Measurements from ENCODE around the gene ZNF532.
"Not testable (repeated sequence)": the region's sequence is repeated elsewhere in the genome, so short reads cannot be mapped to it uniquely, and the experiment has no call there.

ZNF532 gene

GRCh38 chr18:58864146-58865032 is at the start of gene ZNF532:
Gene ZNF532, plus strand, starts transcription at chr18:58864877. CDS start in a region left out here.
- Mint-ChIP-seq H3K4me1 (ENCODE audit: low read depth) (peaks cover 25% of the 10 kb centered on the region), H3K27me3 (peaks cover 43% of the 10 kb centered on the region), H3K9me3 (no peaks in the 10 kb centered on the region), H3K4me3 (peak within 1 kb of the TSS; percentile 54), H3K36me3 (ENCODE audit: low read depth) (peaks cover 24% of the 10 kb centered on the region), H3K27ac (peak within 1 kb of the TSS; percentile 74)
- intact Hi-C loops (cut with micrococcal nuclease), result no loop called here

- no peak overlapping the region for H3K4me3 Mint-ChIP-seq
- peaks cover 12% of the 10 kb centered on the region for H3K27me3 Mint-ChIP-seq
- peaks cover 7% of the 10 kb centered on the region for H3K9me3 Mint-ChIP-seq
- H3K36me3 Mint-ChIP-seq (ENCODE audit: low read depth), result no peaks in the 10 kb centered on the region
- H3K4me1 Mint-ChIP-seq (ENCODE audit: low read depth), result no peaks in the 10 kb centered on the region
- no peak overlapping the region for H3K27ac Mint-ChIP-seq
- intact Hi-C loops (cut with micrococcal nuclease), result no loop called here
Measured at GRCh38 chr18:58819051-58819450, 45.6 kb upstream of the ZNF532 start.

- intact Hi-C loops (cut with micrococcal nuclease), result no loop called here
- H3K4me1 Mint-ChIP-seq (ENCODE audit: low read depth), result no peaks in the 10 kb centered on the region
- H3K9me3 Mint-ChIP-seq, result no peaks in the 10 kb centered on the region
- no peaks in the 10 kb centered on the region for H3K36me3 Mint-ChIP-seq (ENCODE audit: low read depth)
- H3K4me3 Mint-ChIP-seq, result no peak overlapping the region
- H3K27ac Mint-ChIP-seq, result no peak overlapping the region
- peaks cover 9% of the 10 kb centered on the region for H3K27me3 Mint-ChIP-seq
Measured at GRCh38 chr18:58820251-58820650, 44.4 kb upstream of the ZNF532 start.

- H3K4me3 Mint-ChIP-seq, result no peak overlapping the region
- H3K9me3 Mint-ChIP-seq, result no peaks in the 10 kb centered on the region
- H3K4me1 Mint-ChIP-seq (ENCODE audit: low read depth), result no peaks in the 10 kb centered on the region
- intact Hi-C loops (cut with micrococcal nuclease), result no loop called here
- H3K27ac Mint-ChIP-seq, result no peak overlapping the region
- H3K36me3 Mint-ChIP-seq (ENCODE audit: low read depth), result no peaks in the 10 kb centered on the region
- peaks cover 10% of the 10 kb centered on the region for H3K27me3 Mint-ChIP-seq
Measured at GRCh38 chr18:58822944-58823343, 41.7 kb upstream of the ZNF532 start.

- Mint-ChIP-seq H3K36me3 (ENCODE audit: low read depth) (no peaks in the 10 kb centered on the region), H3K27ac (no peak overlapping the region), H3K4me1 (ENCODE audit: low read depth) (no peaks in the 10 kb centered on the region), H3K9me3 (no peaks in the 10 kb centered on the region), H3K27me3 (peaks cover 10% of the 10 kb centered on the region), H3K4me3 (no peak overlapping the region)
- intact Hi-C loops (cut with micrococcal nuclease), result no loop called here
Measured at GRCh38 chr18:58823412-58823811, 41.3 kb upstream of the ZNF532 start.

- H3K4me3 Mint-ChIP-seq; intact Hi-C loops (cut with micrococcal nuclease); H3K27ac Mint-ChIP-seq; H3K27me3 Mint-ChIP-seq; H3K4me1 Mint-ChIP-seq (ENCODE audit: low read depth); H3K9me3 Mint-ChIP-seq; H3K36me3 Mint-ChIP-seq (ENCODE audit: low read depth): not testable (repeated sequence)
Measured at GRCh38 chr18:58826926-58827325, 37.8 kb upstream of the ZNF532 start.

- Mint-ChIP-seq H3K36me3 (ENCODE audit: low read depth) (no peaks in the 10 kb centered on the region), H3K4me1 (ENCODE audit: low read depth) (no peaks in the 10 kb centered on the region), H3K9me3 (no peaks in the 10 kb centered on the region), H3K27ac (no peak overlapping the region), H3K27me3 (peaks cover 7% of the 10 kb centered on the region), H3K4me3 (no peak overlapping the region)
- intact Hi-C loops (cut with micrococcal nuclease), result no loop called here
Measured at GRCh38 chr18:58827428-58827827, 37.2 kb upstream of the ZNF532 start.

- no peaks in the 10 kb centered on the region for H3K36me3 Mint-ChIP-seq (ENCODE audit: low read depth)
- no peaks in the 10 kb centered on the region for H3K4me1 Mint-ChIP-seq (ENCODE audit: low read depth)
- no peak overlapping the region for H3K27ac Mint-ChIP-seq
- H3K4me3 Mint-ChIP-seq, result no peak overlapping the region
- peaks cover 3% of the 10 kb centered on the region for H3K27me3 Mint-ChIP-seq
- intact Hi-C loops (cut with micrococcal nuclease), result no loop called here
- no peaks in the 10 kb centered on the region for H3K9me3 Mint-ChIP-seq
Measured at GRCh38 chr18:58827886-58828285, 36.8 kb upstream of the ZNF532 start.

- H3K4me3 Mint-ChIP-seq, result no peak overlapping the region
- peaks cover 3% of the 10 kb centered on the region for H3K27me3 Mint-ChIP-seq
- intact Hi-C loops (cut with micrococcal nuclease), result no loop called here
- no peak overlapping the region for H3K27ac Mint-ChIP-seq
- no peaks in the 10 kb centered on the region for H3K36me3 Mint-ChIP-seq (ENCODE audit: low read depth)
- no peaks in the 10 kb centered on the region for H3K4me1 Mint-ChIP-seq (ENCODE audit: low read depth)
- H3K9me3 Mint-ChIP-seq, result no peaks in the 10 kb centered on the region
Measured at GRCh38 chr18:58828399-58829121, 36.1 kb upstream of the ZNF532 start.

GRCh38 chr18:58829263-58829662 is 35.4 kb upstream of the ZNF532 start:
- H3K27me3 Mint-ChIP-seq, result peaks cover 3% of the 10 kb centered on the region
- H3K4me1 Mint-ChIP-seq (ENCODE audit: low read depth), result no peaks in the 10 kb centered on the region
- no peak overlapping the region for H3K4me3 Mint-ChIP-seq
- H3K27ac Mint-ChIP-seq, result no peak overlapping the region
- no peaks in the 10 kb centered on the region for H3K9me3 Mint-ChIP-seq
- intact Hi-C loops (cut with micrococcal nuclease), result no loop called here
- no peaks in the 10 kb centered on the region for H3K36me3 Mint-ChIP-seq (ENCODE audit: low read depth)

GRCh38 chr18:58829886-58830285 is 34.8 kb upstream of the ZNF532 start:
- H3K36me3 Mint-ChIP-seq (ENCODE audit: low read depth); H3K27ac Mint-ChIP-seq; intact Hi-C loops (cut with micrococcal nuclease); H3K4me1 Mint-ChIP-seq (ENCODE audit: low read depth); H3K4me3 Mint-ChIP-seq; H3K27me3 Mint-ChIP-seq; H3K9me3 Mint-ChIP-seq: not testable (repeated sequence)

GRCh38 chr18:58831606-58832005 is 33.1 kb upstream of the ZNF532 start:
- H3K27ac Mint-ChIP-seq, result no peak overlapping the region
- H3K4me1 Mint-ChIP-seq (ENCODE audit: low read depth), result no peaks in the 10 kb centered on the region
- intact Hi-C loops (cut with micrococcal nuclease), result no loop called here
- H3K27me3 Mint-ChIP-seq, result peaks cover 2% of the 10 kb centered on the region
- H3K4me3 Mint-ChIP-seq, result no peak overlapping the region
- no peaks in the 10 kb centered on the region for H3K36me3 Mint-ChIP-seq (ENCODE audit: low read depth)
- H3K9me3 Mint-ChIP-seq, result no peaks in the 10 kb centered on the region

- no peak overlapping the region for H3K27ac Mint-ChIP-seq
- no peaks in the 10 kb centered on the region for H3K36me3 Mint-ChIP-seq (ENCODE audit: low read depth)
- H3K4me3 Mint-ChIP-seq, result no peak overlapping the region
- no peaks in the 10 kb centered on the region for H3K9me3 Mint-ChIP-seq
- peaks cover 2% of the 10 kb centered on the region for H3K27me3 Mint-ChIP-seq
- H3K4me1 Mint-ChIP-seq (ENCODE audit: low read depth), result no peaks in the 10 kb centered on the region
- intact Hi-C loops (cut with micrococcal nuclease), result no loop called here
Measured at GRCh38 chr18:58838165-58838860, 26.4 kb upstream of the ZNF532 start.

- H3K4me3 Mint-ChIP-seq, result no peak overlapping the region
- H3K9me3 Mint-ChIP-seq, result no peaks in the 10 kb centered on the region
- no peaks in the 10 kb centered on the region for H3K4me1 Mint-ChIP-seq (ENCODE audit: low read depth)
- intact Hi-C loops (cut with micrococcal nuclease), result no loop called here
- no peak overlapping the region for H3K27ac Mint-ChIP-seq
- no peaks in the 10 kb centered on the region for H3K36me3 Mint-ChIP-seq (ENCODE audit: low read depth)
- H3K27me3 Mint-ChIP-seq, result peaks cover 2% of the 10 kb centered on the region
Measured at GRCh38 chr18:58838946-58839345, 25.7 kb upstream of the ZNF532 start.
